ENCODE measurements around the gene TAB2. TPM values are rescaled to one million over a fixed set of nuclear protein-coding genes. Genes with fewer than 3 reads are reported as not detected.

Gene TAB2
- total and polyA plus RNA-seq, 2 donors (not counting 3 experiments of a cell fraction or from before 2014, with no cell fraction given): 26.0 to 37.4 TPM

- Histone ChIP-seq H3K36me3 (ENCODE audit: control insufficient read depth in 2 of 2, extremely low read depth in 1 of 2, insufficient read depth in 2 of 2, low read length in 2 of 2) (no peaks in the 10 kb centered on the region), H3K27me3 (ENCODE audit: control insufficient read depth in 2 of 2, insufficient read depth in 2 of 2, low read length in 2 of 2) (peaks cover 23 to 39% of the 10 kb centered on the region in 2 experiments), H4K20me1 (replicated peaks; ENCODE audit: control insufficient read depth, extremely low read depth, insufficient read depth, low read length) (no peaks in the 10 kb centered on the region), H3K9ac (replicated peaks; ENCODE audit: extremely low read depth, insufficient read depth, low read length) (no peak overlapping the region), H3K27ac (ENCODE audit: insufficient read depth, low read depth, low read length) (no peak overlapping the region), H3K9me3 (replicated peaks; ENCODE audit: control insufficient read depth, insufficient read depth, low read length) (no peaks in the 10 kb centered on the region), H3K4me2 (ENCODE audit: insufficient read depth, low read length) (no peak overlapping the region), H3K9me1 (replicated peaks; ENCODE audit: control insufficient read depth, extremely low read depth, insufficient read depth, low read length) (no peaks in the 10 kb centered on the region), H3K79me2 (ENCODE audit: control insufficient read depth, insufficient read depth, low read length) (no peaks in the 10 kb centered on the region), H3K4me3 (replicated peaks in 1 of 3; ENCODE audit: insufficient read depth in 1 of 3, low read depth in 1 of 3, low read length in 3 of 3) (no peak overlapping the region), H3K4me1 (ENCODE audit: control insufficient read depth, extremely low read depth, insufficient read depth, low read length) (no peaks in the 10 kb centered on the region), H2AFZ (ENCODE audit: low read depth, low read length) (no peak overlapping the region)
- DNase-seq (ENCODE audit: low read depth, low spot score) (no peak), FAIRE-seq (no peak)
- BruUV-seq (replicated peaks): no TSS peak
- CTCF ChIA-PET: interaction anchor here (1.4 kb wide), 1 partner anchor 421 kb away, joined by 5 read pairs; no protein-coding TSS in a partner anchor
- intact Hi-C loops (cut with micrococcal nuclease) (no loop called here), dilution Hi-C loops (cut with MboI; ENCODE audit: extremely low pct_ligation_motif_present, low sequenced_read_pairs) (no loop called here)
- POLR2A ChIA-PET: no interaction called here
- TF ChIP-seq JUN (IDR thresholded peaks at IDR 0.05; ENCODE audit: borderline replicate concordance, insufficient read depth, insufficient read length, low read depth) (no peak), FOS (IDR thresholded peaks at IDR 0.05; ENCODE audit: borderline replicate concordance, insufficient read depth, low read length) (no peak), GATA2 (IDR thresholded peaks at IDR 0.05; ENCODE audit: insufficient read depth, insufficient read length, low read depth, low read length) (no peak), CTCF (IDR thresholded peaks at IDR 0.05; ENCODE audit: extremely low read depth in 1 of 2, insufficient read depth in 1 of 2, low read depth in 1 of 2, low read length in 2 of 2) (no peak), POLR2A (IDR thresholded peaks at IDR 0.05; ENCODE audit: low read depth, low read length) (no peak)
These were observed 132.5 kb downstream of the TAB2 start for GRCh38 chr6:149449831-149450678.

Measured in endothelial cell of umbilical vein (primary cell).